ENCODE measurements around the gene NADSYN1.
A peak's percentile ranks its signal among the peaks of the same experiment; 100 is the strongest.

The NADSYN1 gene

GRCh38 chr11:71425860-71426259 is 27.1 kb upstream of the NADSYN1 start:
- DNase-seq (ENCODE audit: low spot score in 2 of 2), result no peak
- peak; percentile 55 for ATAC-seq (ENCODE audit: low read depth)

GRCh38 chr11:71426413-71426812 is 26.6 kb upstream of the NADSYN1 start:
- Mint-ChIP-seq H3K4me3 (no peak overlapping the region), H3K27me3 (no peaks in the 10 kb centered on the region), H3K36me3 (no peaks in the 10 kb centered on the region), H3K4me1 (peaks cover 20% of the 10 kb centered on the region), H3K27ac (no peak overlapping the region), H3K9me3 (no peaks in the 10 kb centered on the region)
- DNase-seq (ENCODE audit: low spot score in 2 of 2), result no peak
- ATAC-seq (ENCODE audit: low read depth), result no peak

More at GRCh38 chr11:71425860-71426259, 27.1 kb upstream of the NADSYN1 start:
- H3K36me3 Mint-ChIP-seq, result no peaks in the 10 kb centered on the region
- H3K27ac Mint-ChIP-seq, result no peak overlapping the region
- no peaks in the 10 kb centered on the region for H3K27me3 Mint-ChIP-seq
- H3K4me3 Mint-ChIP-seq, result no peak overlapping the region
- no peaks in the 10 kb centered on the region for H3K9me3 Mint-ChIP-seq
- peaks cover 20% of the 10 kb centered on the region for H3K4me1 Mint-ChIP-seq

GRCh38 chr11:71428861-71429435 is 24.1 kb upstream of the NADSYN1 start:
- no peaks in the 10 kb centered on the region for H3K36me3 Mint-ChIP-seq

DNA sequence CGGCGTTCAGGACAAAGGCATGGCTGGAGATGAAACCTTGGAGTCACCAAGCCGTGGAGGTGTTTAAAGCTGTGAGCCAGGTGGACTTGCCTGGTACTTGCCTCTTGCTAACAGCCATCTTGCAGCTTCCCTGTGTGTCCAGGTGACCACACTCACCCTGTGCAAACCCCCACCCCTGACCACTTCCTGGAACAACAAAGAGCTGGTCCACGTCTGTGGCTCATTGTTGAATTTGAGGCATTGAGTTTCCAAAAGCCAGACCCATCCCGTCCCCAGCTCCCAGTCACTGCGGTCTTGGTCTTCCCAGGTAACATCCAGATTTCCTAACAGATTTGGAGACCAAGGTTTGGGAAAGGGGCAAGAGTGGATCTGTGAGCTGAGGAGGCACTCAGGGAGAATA is 23.3 kb upstream of the NADSYN1 start:
- DNase-seq (ENCODE audit: low spot score in 2 of 2), result no peak
- Mint-ChIP-seq H3K27ac (no peak overlapping the region), H3K9me3 (no peaks in the 10 kb centered on the region), H3K4me1 (peaks cover 13% of the 10 kb centered on the region), H3K27me3 (no peaks in the 10 kb centered on the region), H3K4me3 (no peak overlapping the region), H3K36me3 (peaks cover 5% of the 10 kb centered on the region)
- no peak for ATAC-seq (ENCODE audit: low read depth)

More at GRCh38 chr11:71428861-71429435, 24.1 kb upstream of the NADSYN1 start:
- no peaks in the 10 kb centered on the region for H3K9me3 Mint-ChIP-seq
- no peak overlapping the region for H3K4me3 Mint-ChIP-seq
- peaks cover 13% of the 10 kb centered on the region for H3K4me1 Mint-ChIP-seq
- H3K27me3 Mint-ChIP-seq, result no peaks in the 10 kb centered on the region
- H3K27ac Mint-ChIP-seq, result no peak overlapping the region
- no peak for DNase-seq (ENCODE audit: low spot score in 2 of 2)
- no peak for ATAC-seq (ENCODE audit: low read depth)

DNA sequence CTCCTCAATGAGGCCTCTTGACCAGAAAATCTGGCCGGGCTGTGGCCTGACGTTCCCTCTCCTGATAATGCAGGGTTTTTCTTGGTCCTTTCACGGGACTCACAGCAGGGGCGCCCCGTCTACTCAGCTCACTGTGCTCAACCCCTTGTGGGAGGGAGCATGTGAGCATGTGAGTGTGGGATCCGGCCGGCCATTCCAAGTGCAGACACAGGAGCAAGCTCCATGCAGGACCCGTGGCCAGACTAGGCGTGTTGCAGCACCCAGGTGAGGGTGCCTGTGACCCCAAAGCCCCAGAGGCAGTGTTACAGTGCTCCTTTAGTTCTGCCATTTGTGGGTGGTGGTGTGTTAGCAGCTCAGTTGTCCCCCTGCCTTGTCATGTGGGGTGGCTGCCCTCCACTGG is 22.8 kb upstream of the NADSYN1 start:
- Mint-ChIP-seq H3K4me3 (no peak overlapping the region), H3K27ac (no peak overlapping the region), H3K36me3 (peaks cover 9% of the 10 kb centered on the region), H3K4me1 (peaks cover 13% of the 10 kb centered on the region), H3K9me3 (no peaks in the 10 kb centered on the region), H3K27me3 (no peaks in the 10 kb centered on the region)
- ATAC-seq (ENCODE audit: low read depth) (no peak), DNase-seq (ENCODE audit: low spot score in 2 of 2) (no peak)

DNA sequence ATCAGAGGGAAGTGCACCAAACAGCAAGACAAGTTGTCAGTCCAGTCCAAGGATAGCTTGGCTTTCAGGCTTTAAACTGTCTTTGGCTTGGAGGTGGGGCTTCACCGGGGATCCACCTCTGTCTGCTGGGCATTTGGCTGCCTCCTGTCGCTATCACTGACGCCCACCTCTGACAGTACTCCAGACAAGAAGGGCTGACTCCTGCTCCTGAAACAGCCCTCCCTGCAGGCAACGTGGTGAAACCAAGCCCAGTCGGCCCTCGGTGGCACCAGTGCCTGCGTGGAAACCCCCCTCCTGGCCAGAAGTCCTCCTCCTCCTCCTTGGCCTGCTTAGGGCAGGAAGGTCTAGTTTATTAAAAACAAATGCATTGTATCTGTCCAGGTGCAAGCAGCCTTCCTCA is 21.7 kb upstream of the NADSYN1 start:
- DNase-seq (ENCODE audit: low spot score in 2 of 2) (no peak), ATAC-seq (ENCODE audit: low read depth) (no peak)
- peaks cover 11% of the 10 kb centered on the region for H3K36me3 Mint-ChIP-seq
- no peaks in the 10 kb centered on the region for H3K27me3 Mint-ChIP-seq
- peaks cover 7% of the 10 kb centered on the region for H3K4me1 Mint-ChIP-seq
- H3K4me3 Mint-ChIP-seq, result no peak overlapping the region
- no peaks in the 10 kb centered on the region for H3K9me3 Mint-ChIP-seq
- no peak overlapping the region for H3K27ac Mint-ChIP-seq

- no peak for ATAC-seq (ENCODE audit: low read depth)
- Mint-ChIP-seq H3K27me3 (no peaks in the 10 kb centered on the region), H3K27ac (no peak overlapping the region), H3K4me1 (peaks cover 3% of the 10 kb centered on the region), H3K36me3 (peaks cover 15% of the 10 kb centered on the region), H3K9me3 (no peaks in the 10 kb centered on the region), H3K4me3 (no peak overlapping the region)
- no peak for DNase-seq (ENCODE audit: low spot score in 2 of 2)
These were observed 20.0 kb upstream of the NADSYN1 start for GRCh38 chr11:71432761-71433647.

DNA sequence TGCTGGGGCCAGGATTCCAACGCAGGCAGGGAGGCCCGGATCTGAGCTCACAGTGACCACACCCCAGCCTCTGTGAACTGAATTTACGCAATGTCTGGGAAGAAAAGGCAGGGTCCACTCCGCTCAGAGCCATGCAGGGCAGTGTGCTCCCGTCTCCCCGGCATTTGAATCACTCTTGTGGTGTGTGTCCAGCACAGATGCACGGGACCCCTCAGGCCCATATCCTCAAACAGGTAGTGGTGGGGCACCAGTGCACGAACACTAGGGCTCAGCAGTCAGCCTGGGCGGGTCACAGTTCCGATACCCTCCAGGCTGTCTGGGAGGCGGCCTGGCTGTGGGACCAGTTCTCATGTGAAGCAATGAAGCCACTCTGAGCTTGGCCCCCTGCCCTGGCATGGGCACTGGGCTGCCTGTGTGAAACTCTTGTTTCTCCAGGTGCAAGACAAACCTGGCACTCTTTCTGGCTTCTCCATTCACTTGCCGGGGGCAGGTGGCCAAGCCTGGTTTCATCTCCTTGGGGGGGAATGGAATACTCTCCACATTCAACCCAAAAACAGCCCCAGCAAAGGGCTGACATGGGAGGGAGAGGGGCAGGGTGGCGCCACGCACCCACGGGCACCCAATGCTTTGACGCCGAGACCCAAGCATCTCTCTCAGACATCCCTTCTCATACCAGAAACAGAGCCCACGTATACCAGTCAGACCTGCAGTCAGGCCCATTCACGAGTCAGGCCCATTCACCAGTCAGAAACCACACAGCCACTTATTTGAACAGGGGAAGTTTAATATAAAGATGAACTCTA is 19.2 kb upstream of the NADSYN1 start:
- DNase-seq (ENCODE audit: low spot score in 2 of 2), result no peak
- Mint-ChIP-seq H3K36me3 (peaks cover 15% of the 10 kb centered on the region), H3K27ac (no peak overlapping the region), H3K4me1 (peaks cover 3% of the 10 kb centered on the region), H3K4me3 (no peak overlapping the region), H3K27me3 (no peaks in the 10 kb centered on the region), H3K9me3 (no peaks in the 10 kb centered on the region)
- ATAC-seq (ENCODE audit: low read depth), result no peak

- Mint-ChIP-seq H3K4me1 (peaks cover 3% of the 10 kb centered on the region), H3K4me3 (no peak overlapping the region), H3K36me3 (peaks cover 15% of the 10 kb centered on the region), H3K27ac (no peak overlapping the region), H3K9me3 (no peaks in the 10 kb centered on the region), H3K27me3 (no peaks in the 10 kb centered on the region)
- ATAC-seq (ENCODE audit: low read depth) (no peak), DNase-seq (ENCODE audit: low spot score in 2 of 2) (no peak)
These were observed 18.4 kb upstream of the NADSYN1 start for GRCh38 chr11:71434576-71435130.

DNA sequence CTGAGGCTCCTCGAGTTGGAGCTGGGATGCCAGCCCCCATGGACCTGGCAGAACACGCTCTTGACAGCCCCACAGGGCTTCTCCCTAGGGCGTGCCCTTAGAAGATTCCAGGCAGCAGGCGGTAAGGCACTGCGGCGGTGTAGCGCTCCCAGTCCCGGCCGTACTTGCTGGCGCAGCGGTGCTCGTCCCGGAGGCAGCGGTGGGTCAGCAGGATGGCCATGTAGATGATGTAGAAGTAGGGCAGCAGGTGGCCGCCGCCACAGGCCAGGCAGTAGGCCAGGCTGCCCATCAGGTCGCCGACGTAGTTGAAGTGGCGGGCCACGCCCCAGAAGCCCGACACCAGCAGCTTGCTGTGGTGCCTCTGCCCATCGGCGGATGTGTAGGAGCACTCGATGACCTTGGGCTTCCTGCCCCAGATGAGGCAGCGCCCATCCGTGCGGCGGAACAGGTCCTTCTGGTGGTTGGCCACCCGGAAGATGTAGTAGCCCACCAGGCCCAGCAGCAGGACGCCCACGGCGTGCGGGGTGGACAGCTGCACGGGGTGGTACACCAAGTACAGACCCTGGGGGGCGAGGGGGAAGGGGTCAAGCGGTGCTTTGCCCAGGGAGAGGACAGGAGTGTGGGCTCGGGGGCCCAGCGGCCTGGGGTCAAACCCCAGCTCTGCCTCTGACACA is 17.6 kb upstream of the NADSYN1 start:
- Mint-ChIP-seq H3K4me3 (no peak overlapping the region), H3K36me3 (peaks cover 22% of the 10 kb centered on the region), H3K9me3 (no peaks in the 10 kb centered on the region), H3K27me3 (no peaks in the 10 kb centered on the region), H3K27ac (no peak overlapping the region), H3K4me1 (peaks cover 5% of the 10 kb centered on the region)
- DNase-seq (ENCODE audit: low spot score in 2 of 2), result no peak
- no peak for ATAC-seq (ENCODE audit: low read depth)

DNA sequence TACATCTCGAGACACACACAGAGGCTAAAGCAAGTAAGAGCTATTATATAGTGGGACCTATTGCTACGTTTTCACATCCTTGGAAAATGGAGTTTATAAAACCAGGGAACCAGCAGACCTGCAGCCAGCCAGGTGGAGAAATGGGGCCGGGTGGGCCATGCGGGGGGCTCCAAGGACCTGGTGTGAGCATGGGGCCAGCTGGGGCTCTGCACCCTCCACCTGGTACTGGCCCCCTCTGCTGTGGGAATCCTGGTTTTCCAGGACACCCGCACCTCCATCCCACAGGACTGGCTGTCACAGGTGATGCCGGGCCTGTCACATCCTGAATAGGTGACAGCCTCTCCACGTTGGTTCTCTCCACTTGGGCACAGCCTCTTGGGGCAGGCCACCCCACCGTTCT is 16.1 kb upstream of the NADSYN1 start:
- DNase-seq (ENCODE audit: low spot score in 2 of 2) (no peak), ATAC-seq (ENCODE audit: low read depth) (no peak)
- H3K27ac Mint-ChIP-seq, result no peak overlapping the region
- H3K27me3 Mint-ChIP-seq, result no peaks in the 10 kb centered on the region
- H3K4me3 Mint-ChIP-seq, result no peak overlapping the region
- H3K36me3 Mint-ChIP-seq, result peaks cover 27% of the 10 kb centered on the region
- H3K9me3 Mint-ChIP-seq, result no peaks in the 10 kb centered on the region
- H3K4me1 Mint-ChIP-seq, result peaks cover 5% of the 10 kb centered on the region

DNA sequence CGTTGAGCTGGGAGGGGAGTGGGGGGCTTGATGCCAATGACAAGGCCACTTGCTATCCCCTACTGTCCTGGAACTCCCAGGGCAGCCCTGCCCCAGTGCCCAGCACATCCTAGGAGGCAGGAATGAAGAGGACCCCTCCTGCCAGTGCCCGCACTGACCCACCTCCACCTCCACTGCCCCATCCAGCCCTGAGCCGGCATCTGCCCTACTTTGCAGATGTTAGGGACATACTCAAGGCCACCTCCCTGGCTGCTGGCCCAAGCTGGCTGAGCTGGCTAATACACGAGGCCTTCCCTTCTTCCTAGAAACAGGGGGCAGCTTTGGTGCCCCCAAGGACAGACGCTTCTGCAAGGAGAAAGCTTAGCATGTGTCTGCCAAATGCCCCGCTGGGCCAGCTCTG is 15.6 kb upstream of the NADSYN1 start:
- no peak for ATAC-seq (ENCODE audit: low read depth)
- Mint-ChIP-seq H3K27ac (no peak overlapping the region), H3K4me3 (no peak overlapping the region), H3K4me1 (peaks cover 5% of the 10 kb centered on the region), H3K9me3 (no peaks in the 10 kb centered on the region), H3K27me3 (no peaks in the 10 kb centered on the region), H3K36me3 (peaks cover 31% of the 10 kb centered on the region)
- no peak for DNase-seq (ENCODE audit: low spot score in 2 of 2)

- no peaks in the 10 kb centered on the region for H3K9me3 Mint-ChIP-seq
- ATAC-seq (ENCODE audit: low read depth) (no peak), DNase-seq (ENCODE audit: low spot score in 2 of 2) (no peak)
- no peaks in the 10 kb centered on the region for H3K27me3 Mint-ChIP-seq
- peaks cover 35% of the 10 kb centered on the region for H3K36me3 Mint-ChIP-seq
- no peak overlapping the region for H3K27ac Mint-ChIP-seq
- H3K4me1 Mint-ChIP-seq, result peaks cover 5% of the 10 kb centered on the region
- H3K4me3 Mint-ChIP-seq, result no peak overlapping the region
These were observed 15.1 kb upstream of the NADSYN1 start for GRCh38 chr11:71437879-71438278.

Measured in memory B cell (primary cell).